CD4-positive, CD25-positive, alpha-beta regulatory T cell (primary cell): ENCODE data around the gene FOXN3. TPM values are rescaled to one million over a fixed set of nuclear protein-coding genes. Genes with fewer than 3 reads are reported as not detected.
A peak's percentile ranks its signal among the peaks of the same experiment; 100 is the strongest.

Experiments used
- ATAC-seq, 2 donors: fragments of 150-1000 bp; cut with Tn5 transposase; one replicate each; pipeline ENCODE4 v1.10.0; 2021; ENCODE audit warnings: low read depth in 2 of 2, moderate number of reproducible peaks in 2 of 2, moderate library complexity in 1 of 2
- DNase-seq, 3 donors: peaks; one replicate each; pipeline versions ENCODE4 v3.0.0 to v3.0.0-alpha.2; 2012 to 2022; ENCODE audit warnings: mixed read lengths in 1 of 3
- H3K27ac ChIP-seq: one replicate; pipeline ENCODE4 v1.7.0; 2013; ENCODE audit warnings: mild to moderate bottlenecking, low read length; ENCODE audit not compliant: insufficient read depth, poor library complexity, severe bottlenecking
- H3K27me3 ChIP-seq: one replicate; pipeline ENCODE4 v1.7.0; 2013; ENCODE audit warnings: low read length; ENCODE audit not compliant: control insufficient read depth, insufficient read depth
- H3K36me3 ChIP-seq: one replicate; pipeline ENCODE4 v1.7.0; 2013; ENCODE audit warnings: mild to moderate bottlenecking, low read length, moderate library complexity; ENCODE audit not compliant: control insufficient read depth, insufficient read depth
- H3K4me1 ChIP-seq: 2 replicates; pipeline ENCODE4 v1.7.0; 2013; ENCODE audit warnings: mild to moderate bottlenecking, low read length; ENCODE audit not compliant: insufficient read depth, control insufficient read depth, poor library complexity, severe bottlenecking
- H3K4me3 ChIP-seq: one replicate; pipeline ENCODE4 v1.7.0; 2013; ENCODE audit warnings: low read depth, mild to moderate bottlenecking, low read length, moderate library complexity
- H3K9me3 ChIP-seq, 2 experiments: 1 replicate in 1 of 2; 2 replicates in 1 of 2; pipeline ENCODE4 v1.7.0; 2013; ENCODE audit warnings: low read length in 2 of 2, mild to moderate bottlenecking in 1 of 2, moderate library complexity in 1 of 2; ENCODE audit not compliant: control insufficient read depth in 2 of 2
- H3K27ac Mint-ChIP-seq, 3 donors: one replicate each; pipeline ENCODE4 v1.8.0; 2020 to 2022; ENCODE audit warnings: mild to moderate bottlenecking in 3 of 3, mixed read lengths in 3 of 3, moderate library complexity in 2 of 3
- H3K27me3 Mint-ChIP-seq: one replicate; pipeline ENCODE4 v1.8.0; 2022; ENCODE audit warnings: mild to moderate bottlenecking, mixed read lengths
- H3K36me3 Mint-ChIP-seq: one replicate; pipeline ENCODE4 v1.8.0; 2020; ENCODE audit warnings: mixed read lengths
- H3K4me1 Mint-ChIP-seq, 4 donors: one replicate each; pipeline ENCODE4 v1.8.0; 2020 to 2022; ENCODE audit warnings: mixed read lengths in 4 of 4, mild to moderate bottlenecking in 1 of 4
- H3K4me3 Mint-ChIP-seq, 4 donors: one replicate each; pipeline ENCODE4 v1.8.0; 2020 to 2022; ENCODE audit warnings: mild to moderate bottlenecking in 4 of 4, mixed read lengths in 4 of 4, moderate library complexity in 3 of 4
- H3K9me3 Mint-ChIP-seq, 7 donors: one replicate each; pipeline ENCODE4 v1.8.0; 2020 to 2022; ENCODE audit warnings: mixed read lengths in 7 of 7, mild to moderate bottlenecking in 3 of 7, moderate library complexity in 2 of 7
- polyA plus RNA-seq, 4 donors: library from polyadenylated mRNA; unstranded; fragments of 300-500 nt; fragmentation: Illumina TruSeq; gene quantifications; one replicate each; pipeline ENCODE4 v1.2.3, GENCODE V29; 2021
- total RNA-seq: library from RNA; stranded (reverse); gene quantifications from one replicate; pipeline ENCODE4 v1.2.3, GENCODE V29; 2022

The FOXN3 gene
- total and polyA plus RNA-seq, 5 donors from 2014 or later: 108 to 203 (median 111) TPM

- H3K4me1 Mint-ChIP-seq: peaks cover 20 to 38% (median 29%) of the 10 kb centered on the region in 4 donors
- no peaks in the 10 kb centered on the region for H3K27me3 Mint-ChIP-seq
- peaks cover 5% of the 10 kb centered on the region for H3K4me1 ChIP-seq
- H3K9me3 Mint-ChIP-seq: peaks cover 0 to 1% (median 0%) of the 10 kb centered on the region in 7 donors
- H3K9me3 ChIP-seq: peaks cover 3 to 7% of the 10 kb centered on the region in 2 experiments
- no peak overlapping the region for H3K4me3 Mint-ChIP-seq
- no peak for DNase-seq
- peaks cover 42% of the 10 kb centered on the region for H3K36me3 Mint-ChIP-seq
- H3K4me3 ChIP-seq: no peak overlapping the region
- no peak overlapping the region for H3K27ac ChIP-seq
- no peaks in the 10 kb centered on the region for H3K27me3 ChIP-seq
- H3K27ac Mint-ChIP-seq: no peak overlapping the region
- peaks cover 28% of the 10 kb centered on the region for H3K36me3 ChIP-seq
- no peak for ATAC-seq
Measured at GRCh38 chr14:89167705-89168104, 249.3 kb downstream of the FOXN3 start.

- peaks cover 20 to 38% (median 29%) of the 10 kb centered on the region in 4 donors for H3K4me1 Mint-ChIP-seq
- no peak overlapping the region for H3K4me3 Mint-ChIP-seq
- H3K36me3 Mint-ChIP-seq: peaks cover 37% of the 10 kb centered on the region
- H3K27ac ChIP-seq: no peak overlapping the region
- H3K27me3 Mint-ChIP-seq: no peaks in the 10 kb centered on the region
- H3K9me3 ChIP-seq: peaks cover 0 to 2% of the 10 kb centered on the region in 2 experiments
- H3K4me1 ChIP-seq: peaks cover 5% of the 10 kb centered on the region
- no peaks in the 10 kb centered on the region for H3K27me3 ChIP-seq
- no peak overlapping the region for H3K4me3 ChIP-seq
- H3K27ac Mint-ChIP-seq: peak overlapping the region in 1 of 3 donors; percentile 30
- peaks cover 0 to 1% (median 0%) of the 10 kb centered on the region in 7 donors for H3K9me3 Mint-ChIP-seq
- ATAC-seq (no peak), DNase-seq (no peak)
- peaks cover 37% of the 10 kb centered on the region for H3K36me3 ChIP-seq
Measured at GRCh38 chr14:89166633-89167032, 250.4 kb downstream of the FOXN3 start.

- H3K27me3 Mint-ChIP-seq: no peaks in the 10 kb centered on the region
- Histone ChIP-seq H3K27me3 (no peaks in the 10 kb centered on the region), H3K27ac (no peak overlapping the region), H3K4me1 (peaks cover 5% of the 10 kb centered on the region), H3K36me3 (peaks cover 46% of the 10 kb centered on the region), H3K4me3 (peak overlapping the region; percentile 61), H3K9me3 (no peaks in the 10 kb centered on the region)
- peak overlapping the region; percentile 30 to 93 (median 92) for H3K27ac Mint-ChIP-seq
- H3K9me3 Mint-ChIP-seq: no peaks in the 10 kb centered on the region
- H3K4me3 Mint-ChIP-seq: peak overlapping the region; percentile 2 to 74 (median 29)
- peaks cover 38% of the 10 kb centered on the region for H3K36me3 Mint-ChIP-seq
- DNase-seq (peak in 1 of 3 donors; percentile 20), ATAC-seq (peak; percentile 18 to 24)
- H3K4me1 Mint-ChIP-seq: peaks cover 21 to 35% (median 29%) of the 10 kb centered on the region in 4 donors
Measured at GRCh38 chr14:89165189-89166181, 251.5 kb downstream of the FOXN3 start.

- peak overlapping the region in 2 of 4 donors; percentile 12 to 83 for H3K4me3 Mint-ChIP-seq
- H3K4me3 ChIP-seq: no peak overlapping the region
- H3K36me3 Mint-ChIP-seq: peaks cover 45% of the 10 kb centered on the region
- no peak overlapping the region for H3K27ac ChIP-seq
- no peaks in the 10 kb centered on the region for H3K9me3 ChIP-seq
- no peaks in the 10 kb centered on the region for H3K27me3 Mint-ChIP-seq
- no peaks in the 10 kb centered on the region for H3K9me3 Mint-ChIP-seq
- H3K27me3 ChIP-seq: no peaks in the 10 kb centered on the region
- ATAC-seq (no peak), DNase-seq (no peak)
- H3K4me1 Mint-ChIP-seq: peaks cover 23 to 35% (median 29%) of the 10 kb centered on the region in 4 donors
- peak overlapping the region; percentile 30 to 93 (median 92) for H3K27ac Mint-ChIP-seq
- peaks cover 5% of the 10 kb centered on the region for H3K4me1 ChIP-seq
- H3K36me3 ChIP-seq: peaks cover 55% of the 10 kb centered on the region
Measured at GRCh38 chr14:89164168-89165073, 252.6 kb downstream of the FOXN3 start.

- Mint-ChIP-seq H3K27me3 (no peaks in the 10 kb centered on the region), H3K4me3 (no peak overlapping the region), H3K4me1 (peaks cover 19 to 30% (median 24%) of the 10 kb centered on the region in 4 donors), H3K9me3 (no peaks in the 10 kb centered on the region), H3K36me3 (peaks cover 42% of the 10 kb centered on the region), H3K27ac (no peak overlapping the region)
- Histone ChIP-seq H3K27ac (no peak overlapping the region), H3K4me1 (peaks cover 5% of the 10 kb centered on the region), H3K36me3 (peaks cover 54% of the 10 kb centered on the region), H3K27me3 (no peaks in the 10 kb centered on the region), H3K4me3 (no peak overlapping the region), H3K9me3 (no peaks in the 10 kb centered on the region)
- ATAC-seq (no peak), DNase-seq (no peak)
Measured at GRCh38 chr14:89163031-89163636, 253.9 kb downstream of the FOXN3 start.

- peaks cover 19 to 28% (median 23%) of the 10 kb centered on the region in 4 donors for H3K4me1 Mint-ChIP-seq
Measured at GRCh38 chr14:89162586-89162985, 254.4 kb downstream of the FOXN3 start.

GRCh38 chr14:89160437-89160836, 256.6 kb downstream of the FOXN3 start:
- Mint-ChIP-seq H3K9me3 (no peaks in the 10 kb centered on the region), H3K27ac (peak overlapping the region in 1 of 3 donors; percentile 45), H3K4me1 (peaks cover under 1 to 16% (median 9%) of the 10 kb centered on the region in 4 donors), H3K27me3 (no peaks in the 10 kb centered on the region), H3K36me3 (peaks cover 46% of the 10 kb centered on the region), H3K4me3 (no peak overlapping the region)
- Histone ChIP-seq H3K4me1 (no peaks in the 10 kb centered on the region), H3K27me3 (no peaks in the 10 kb centered on the region), H3K27ac (no peak overlapping the region), H3K36me3 (peaks cover 55% of the 10 kb centered on the region), H3K4me3 (no peak overlapping the region), H3K9me3 (no peaks in the 10 kb centered on the region)
- ATAC-seq (no peak), DNase-seq (no peak)

More at GRCh38 chr14:89162586-89162985, 254.4 kb downstream of the FOXN3 start:
- H3K36me3 ChIP-seq: peaks cover 55% of the 10 kb centered on the region
- H3K27ac Mint-ChIP-seq: peak overlapping the region in 1 of 3 donors; percentile 45
- H3K4me1 ChIP-seq: peaks cover 5% of the 10 kb centered on the region
- no peaks in the 10 kb centered on the region for H3K9me3 Mint-ChIP-seq
- H3K4me3 Mint-ChIP-seq: no peak overlapping the region
- ATAC-seq: no peak
- H3K36me3 Mint-ChIP-seq: peaks cover 38% of the 10 kb centered on the region
- no peaks in the 10 kb centered on the region for H3K27me3 ChIP-seq
- no peak overlapping the region for H3K4me3 ChIP-seq
- no peak overlapping the region for H3K27ac ChIP-seq
- DNase-seq: no peak
- no peaks in the 10 kb centered on the region for H3K9me3 ChIP-seq
- no peaks in the 10 kb centered on the region for H3K27me3 Mint-ChIP-seq
